Activated CD4-positive, CD25-positive, alpha-beta regulatory T cell treated with anti-CD3 and anti-CD28 coated beads, Interleukin-2, amount 50 U/mL, for 72 hours (primary cell): ENCODE results near the gene RTKN2.
A peak's percentile ranks its signal among the peaks of the same experiment; 100 is the strongest.
"Not testable (repeated sequence)": the region's sequence is repeated elsewhere in the genome, so short reads cannot be mapped to it uniquely, and the experiment has no call there.

Experiments used
- DNase-seq: peaks from one replicate; pipeline ENCODE4 v3.0.0; 2021

RTKN2 gene

GRCh38 chr10:62268399-62269114 is at the start of gene RTKN2:
TSS of gene RTKN2 (minus strand) at chr10:62268844. CDS start at chr10:62268610, 234 bp downstream.
- peak; percentile 77 for DNase-seq

- DNase-seq: no peak
These were observed 48.6 kb upstream of the RTKN2 start for GRCh38 chr10:62317257-62317656.

GRCh38 chr10:62309254-62309653 is 40.6 kb upstream of the RTKN2 start:
- DNase-seq: no peak

GRCh38 chr10:62308101-62308500 is 39.5 kb upstream of the RTKN2 start:
- no peak for DNase-seq

GRCh38 chr10:62307635-62308034 is 39.0 kb upstream of the RTKN2 start:
- DNase-seq: no peak

- DNase-seq: no peak
These were observed 38.0 kb upstream of the RTKN2 start for GRCh38 chr10:62306663-62307062.

GRCh38 chr10:62305813-62306212 is 37.2 kb upstream of the RTKN2 start:
- no peak for DNase-seq

- no peak for DNase-seq
These were observed 35.3 kb upstream of the RTKN2 start for GRCh38 chr10:62303922-62304321.

- DNase-seq: no peak
These were observed 34.1 kb upstream of the RTKN2 start for GRCh38 chr10:62302760-62303159.

- DNase-seq: no peak
These were observed 29.2 kb upstream of the RTKN2 start for GRCh38 chr10:62297857-62298256.

- no peak for DNase-seq
These were observed 15.6 kb upstream of the RTKN2 start for GRCh38 chr10:62284221-62284620.

- DNase-seq: not testable (repeated sequence)
These were observed 12.7 kb upstream of the RTKN2 start for GRCh38 chr10:62281348-62281747.

GRCh38 chr10:62280392-62280791 is 11.7 kb upstream of the RTKN2 start:
- not testable (repeated sequence) for DNase-seq

GRCh38 chr10:62278441-62278910 is 9.8 kb upstream of the RTKN2 start:
- DNase-seq: no peak

GRCh38 chr10:62277971-62278370 is 9.3 kb upstream of the RTKN2 start:
- no peak for DNase-seq

GRCh38 chr10:62270020-62270419 is 1.4 kb upstream of the RTKN2 start:
- no peak for DNase-seq

GRCh38 chr10:62268027-62268398 is 631 bp downstream of the RTKN2 start:
- DNase-seq: no peak

GRCh38 chr10:62266611-62267010 is 2.0 kb downstream of the RTKN2 start:
- no peak for DNase-seq

- DNase-seq: no peak
These were observed 2.5 kb downstream of the RTKN2 start for GRCh38 chr10:62266147-62266546.

GRCh38 chr10:62264702-62265436 is 3.8 kb downstream of the RTKN2 start:
- no peak for DNase-seq

GRCh38 chr10:62264126-62264525 is 4.5 kb downstream of the RTKN2 start:
- DNase-seq: no peak

- DNase-seq: no peak
These were observed 7.0 kb downstream of the RTKN2 start for GRCh38 chr10:62261666-62262065.

GRCh38 chr10:62259998-62260397 is 8.6 kb downstream of the RTKN2 start:
- no peak for DNase-seq

- DNase-seq: no peak
These were observed 9.2 kb downstream of the RTKN2 start for GRCh38 chr10:62259456-62259855.
